Sigmoid colon (tissue), 4 donors: ENCODE data around the gene NEURL1B.

Experiments used
- CTCF ChIP-seq, 4 experiments: fragments of 450-650 bp in 3 of 4; fragments of 200-600 bp in 1 of 4; IDR thresholded peaks; one replicate each; pipeline ENCODE4 v1.5.1; 2016 to 2019; ENCODE audit warnings: antibody characterized with exemption in 4 of 4, mild to moderate bottlenecking in 3 of 4, moderate library complexity in 2 of 4
- POLR2A ChIP-seq, 2 donors: fragments of 450-650 bp; IDR thresholded peaks; one replicate each; pipeline ENCODE4 v1.6.1; 2016; ENCODE audit warnings: antibody characterized with exemption in 2 of 2, mild to moderate bottlenecking in 2 of 2, moderate library complexity in 2 of 2
- POLR2AphosphoS5 ChIP-seq, 4 donors: sonication (generic); formaldehyde crosslinking; IDR thresholded peaks; one replicate each; pipeline ENCODE4 v1.6.1; 2017; ENCODE audit warnings: antibody characterized with exemption in 4 of 4

- TF ChIP-seq POLR2AphosphoS5 (IDR thresholded peaks at IDR 0.05): no peak
- no peak for TF ChIP-seq CTCF (IDR thresholded peaks at IDR 0.05)
- no peak for TF ChIP-seq POLR2A (IDR thresholded peaks at IDR 0.05)
These were observed 15.8 kb upstream of the NEURL1B start for GRCh38 chr5:172624996-172625964.
